BE2C (cell line): ENCODE data around the gene OLA1.

Source experiments
- DNase-seq: peaks from one replicate; pipeline ENCODE4 v3.0.0-alpha.2; 2020
- H3K27me3 ChIP-seq: fragments of 250-450 bp; sonication (Bioruptor Pico); 2 replicates; pipeline ENCODE4 v1.5.1; 2020; ENCODE audit warnings: mild to moderate bottlenecking
- H3K36me3 ChIP-seq: fragments of 250-450 bp; sonication (Bioruptor Pico); 2 replicates; pipeline ENCODE4 v1.5.1; 2020; ENCODE audit warnings: mild to moderate bottlenecking
- H3K4me1 ChIP-seq: fragments of 250-450 bp; sonication (Bioruptor Pico); 2 replicates; pipeline ENCODE4 v1.5.1; 2020
- H3K4me3 ChIP-seq: 2 replicates; pipeline ENCODE4 v1.5.1; 2011; ENCODE audit warnings: low read depth, low read length
- H3K9me3 ChIP-seq: fragments of 250-450 bp; sonication (Bioruptor Pico); 2 replicates; pipeline ENCODE4 v1.5.1; 2020
- TF ChIP-seq, protein P1 (sequence below): IDR thresholded peaks from 2 replicates; pipeline ENCODE4 v1.5.1; 2012; ENCODE audit warnings: mild to moderate bottlenecking, low read depth, low read length

Gene OLA1

DNA sequence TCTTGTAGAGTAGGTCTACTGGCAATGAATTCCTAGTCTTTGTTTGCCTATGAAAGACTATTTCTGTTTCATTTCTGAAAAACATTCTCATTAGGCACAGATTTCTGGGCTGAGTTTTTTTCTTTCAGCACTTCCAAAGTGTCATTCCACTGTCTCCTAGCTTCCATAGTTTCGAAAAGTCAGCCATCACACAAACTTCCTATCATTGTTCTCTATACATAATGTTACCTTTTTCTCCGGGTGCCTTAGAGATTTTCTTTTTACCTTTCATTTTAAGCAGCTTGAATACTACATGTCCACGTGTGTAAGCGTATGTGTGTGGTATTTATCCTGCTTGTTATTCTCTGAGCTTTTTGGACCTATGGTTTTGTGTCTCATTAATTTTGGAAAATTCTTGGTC is 55.7 kb downstream of the OLA1 start:
- Histone ChIP-seq H3K4me1 (no peaks in the 10 kb centered on the region), H3K27me3 (no peaks in the 10 kb centered on the region), H3K4me3 (no peak overlapping the region), H3K36me3 (no peaks in the 10 kb centered on the region), H3K9me3 (no peaks in the 10 kb centered on the region)
- TF ChIP-seq, protein P1, sequence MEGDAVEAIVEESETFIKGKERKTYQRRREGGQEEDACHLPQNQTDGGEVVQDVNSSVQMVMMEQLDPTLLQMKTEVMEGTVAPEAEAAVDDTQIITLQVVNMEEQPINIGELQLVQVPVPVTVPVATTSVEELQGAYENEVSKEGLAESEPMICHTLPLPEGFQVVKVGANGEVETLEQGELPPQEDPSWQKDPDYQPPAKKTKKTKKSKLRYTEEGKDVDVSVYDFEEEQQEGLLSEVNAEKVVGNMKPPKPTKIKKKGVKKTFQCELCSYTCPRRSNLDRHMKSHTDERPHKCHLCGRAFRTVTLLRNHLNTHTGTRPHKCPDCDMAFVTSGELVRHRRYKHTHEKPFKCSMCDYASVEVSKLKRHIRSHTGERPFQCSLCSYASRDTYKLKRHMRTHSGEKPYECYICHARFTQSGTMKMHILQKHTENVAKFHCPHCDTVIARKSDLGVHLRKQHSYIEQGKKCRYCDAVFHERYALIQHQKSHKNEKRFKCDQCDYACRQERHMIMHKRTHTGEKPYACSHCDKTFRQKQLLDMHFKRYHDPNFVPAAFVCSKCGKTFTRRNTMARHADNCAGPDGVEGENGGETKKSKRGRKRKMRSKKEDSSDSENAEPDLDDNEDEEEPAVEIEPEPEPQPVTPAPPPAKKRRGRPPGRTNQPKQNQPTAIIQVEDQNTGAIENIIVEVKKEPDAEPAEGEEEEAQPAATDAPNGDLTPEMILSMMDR: no peak
- DNase-seq: no peak

DNA sequence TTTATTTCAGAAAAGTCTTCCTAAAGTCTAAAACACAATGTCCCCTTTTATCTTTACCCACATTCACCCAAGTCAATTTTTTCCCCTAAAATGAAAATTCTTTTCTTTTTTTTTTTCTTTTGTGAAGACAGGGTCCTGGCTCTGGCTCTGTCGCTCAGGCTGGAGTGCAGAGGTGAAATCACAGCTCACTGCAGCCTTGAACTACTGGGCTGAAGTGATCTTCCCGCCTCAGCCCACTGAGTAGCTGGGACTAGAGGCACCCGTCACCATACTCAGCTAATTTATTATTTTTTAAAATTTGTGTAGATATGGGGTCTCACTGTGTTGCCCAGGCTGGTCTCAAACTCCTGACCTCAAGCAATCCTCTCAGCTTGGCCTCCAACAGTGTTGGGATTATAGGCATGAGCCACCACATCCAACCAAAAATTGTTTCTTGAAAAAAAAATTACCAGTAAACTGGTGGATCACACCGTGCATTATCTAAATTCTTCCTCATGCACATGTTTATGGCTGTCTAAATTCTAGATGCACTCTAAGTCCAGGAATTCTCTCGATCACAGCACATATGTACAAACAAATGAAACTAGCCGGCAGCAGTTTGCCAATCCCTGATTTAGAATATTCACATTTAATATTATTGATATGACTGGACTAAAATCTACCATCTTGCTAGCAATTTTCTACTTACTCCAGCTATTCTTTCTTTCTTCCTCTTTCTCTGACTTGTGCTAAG is 56.8 kb downstream of the OLA1 start:
- Histone ChIP-seq H3K4me3 (no peak overlapping the region), H3K4me1 (no peaks in the 10 kb centered on the region), H3K36me3 (no peaks in the 10 kb centered on the region), H3K27me3 (no peaks in the 10 kb centered on the region), H3K9me3 (no peaks in the 10 kb centered on the region)
- TF ChIP-seq, protein P1: no peak
- DNase-seq: no peak

- no peaks in the 10 kb centered on the region for H3K36me3 ChIP-seq
These were observed 63.4 kb downstream of the OLA1 start for GRCh38 chr2:174184915-174185314.

DNA sequence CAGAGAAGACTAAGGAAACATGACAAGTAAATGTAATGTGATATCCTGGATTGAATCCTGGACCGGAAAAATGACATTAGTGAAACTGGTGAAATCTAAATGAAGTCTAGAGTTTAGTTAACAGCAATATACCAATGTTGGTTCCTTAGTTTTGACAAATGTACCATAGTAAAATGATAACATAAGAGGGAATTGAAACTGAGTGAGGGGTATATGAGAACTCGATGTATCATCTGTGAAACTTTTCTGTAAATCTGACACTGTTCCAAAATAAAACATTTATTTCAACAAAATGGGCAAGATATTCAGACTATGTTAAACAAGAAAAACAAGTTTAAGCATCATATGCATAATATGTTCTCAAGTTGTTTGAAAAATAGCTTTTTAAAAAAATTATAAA is 63.8 kb downstream of the OLA1 start:
- no peak for DNase-seq
- H3K9me3 ChIP-seq: no peaks in the 10 kb centered on the region
- no peaks in the 10 kb centered on the region for H3K27me3 ChIP-seq
- H3K4me3 ChIP-seq: no peak overlapping the region
- H3K36me3 ChIP-seq: no peaks in the 10 kb centered on the region
- TF ChIP-seq, protein P1: no peak
- H3K4me1 ChIP-seq: no peaks in the 10 kb centered on the region; the same call in 1 of the 2 replicates

More at GRCh38 chr2:174184915-174185314, 63.4 kb downstream of the OLA1 start:
- Histone ChIP-seq H3K4me1 (no peaks in the 10 kb centered on the region; the same call in 1 of the 2 replicates), H3K9me3 (no peaks in the 10 kb centered on the region), H3K27me3 (no peaks in the 10 kb centered on the region), H3K4me3 (no peak overlapping the region)
- no peak for DNase-seq
- TF ChIP-seq, protein P1: no peak

DNA sequence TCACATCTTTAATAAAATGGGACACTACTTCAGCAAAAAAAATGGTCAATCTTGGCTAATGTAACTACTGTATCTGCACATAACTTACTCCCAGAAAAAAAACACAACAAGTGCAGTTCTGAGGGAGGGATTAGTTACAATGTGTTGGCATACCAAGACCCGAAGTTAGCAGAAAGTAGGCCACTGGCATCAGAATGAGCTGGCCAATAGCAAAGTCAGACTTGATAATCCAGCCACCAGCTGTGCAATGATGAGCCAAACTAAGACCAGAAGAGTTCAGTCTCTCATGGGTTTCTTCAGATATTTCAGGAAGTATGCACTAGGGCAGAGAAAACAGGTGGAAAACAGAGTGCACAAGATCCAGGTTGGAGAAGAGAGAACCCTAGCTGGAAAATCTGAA is 65.3 kb downstream of the OLA1 start:
- no peaks in the 10 kb centered on the region; the same call in 1 of the 2 replicates for H3K4me1 ChIP-seq
- H3K9me3 ChIP-seq: no peaks in the 10 kb centered on the region
- no peaks in the 10 kb centered on the region for H3K27me3 ChIP-seq
- H3K36me3 ChIP-seq: no peaks in the 10 kb centered on the region
- H3K4me3 ChIP-seq: no peak overlapping the region
- TF ChIP-seq, protein P1: no peak
- no peak for DNase-seq

DNA sequence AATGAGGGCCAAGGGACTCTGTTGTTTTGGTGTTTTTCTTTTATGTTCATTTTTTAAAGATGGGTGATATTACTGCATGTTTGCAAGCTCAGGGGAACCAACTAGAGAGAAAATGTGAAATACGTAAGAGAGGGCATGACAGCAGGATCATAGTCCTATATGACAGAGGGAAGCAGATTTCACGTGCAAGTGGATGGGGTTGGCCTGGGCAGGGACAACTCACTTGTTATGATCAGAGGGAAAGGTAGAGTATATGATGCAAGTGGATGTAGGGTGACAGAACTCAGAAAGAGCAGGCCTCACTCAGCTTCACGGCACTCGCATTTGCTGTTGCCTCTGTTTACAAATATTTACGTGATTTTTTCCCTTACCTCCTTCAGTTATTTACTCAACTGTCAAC is 67.0 kb downstream of the OLA1 start:
- Histone ChIP-seq H3K4me1 (no peaks in the 10 kb centered on the region; the same call in 1 of the 2 replicates), H3K9me3 (no peaks in the 10 kb centered on the region), H3K36me3 (no peaks in the 10 kb centered on the region), H3K4me3 (no peak overlapping the region), H3K27me3 (no peaks in the 10 kb centered on the region)
- TF ChIP-seq, protein P1: no peak
- no peak for DNase-seq
